WTC11 (cell line): ENCODE measurements around the gene TSPAN32. TPM values are rescaled to one million over a fixed set of nuclear protein-coding genes. Genes with fewer than 3 reads are reported as not detected.

Experiments
- ATAC-seq: fragments of 200-7000 bp; cut with Tn5 transposase; 2 replicates; pipeline ENCODE4 v1.10.0; 2021; ENCODE audit warnings: mild to moderate bottlenecking, moderate library complexity
- CTCF ChIA-PET: fragments of 300-600 bp; sonication (Branson Sonifier 250); formaldehyde crosslinking; loops from one replicate; lab custom pipeline; 2021; ENCODE audit warnings: antibody characterized with exemption; lab: Charles Lee
- POLR2A ChIA-PET: fragments of 350-600 bp; sonication (Branson Sonifier 250); formaldehyde crosslinking; loops from one replicate; lab custom pipeline; 2021; ENCODE audit warnings: antibody characterized with exemption; lab: Charles Lee
- DNase-seq: peaks from one replicate; pipeline ENCODE4 v3.0.0; 2021; ENCODE audit warnings: low spot score
- H3K27ac Mint-ChIP-seq: 2 replicates; pipeline ENCODE4 v1.8.0; 2021; ENCODE audit warnings: mixed read lengths
- H3K27me3 Mint-ChIP-seq: 2 replicates; pipeline ENCODE4 v1.8.0; 2021; ENCODE audit warnings: low read depth, mild to moderate bottlenecking, moderate library complexity, mixed read lengths
- H3K36me3 Mint-ChIP-seq: 2 replicates; pipeline ENCODE4 v1.8.0; 2021; ENCODE audit warnings: mixed read lengths
- H3K4me1 Mint-ChIP-seq: 2 replicates; pipeline ENCODE4 v1.8.0; 2022; ENCODE audit warnings: mixed read lengths
- H3K4me3 Mint-ChIP-seq: 2 replicates; pipeline ENCODE4 v1.8.0; 2021; ENCODE audit warnings: mild to moderate bottlenecking, moderate library complexity, mixed read lengths
- H3K9me3 Mint-ChIP-seq: 2 replicates; pipeline ENCODE4 v1.8.0; 2021; ENCODE audit warnings: mixed read lengths
- AR ChIP-seq: fragments of 250-450 bp; sonication (Bioruptor Pico); IDR thresholded peaks from 2 replicates; pipeline ENCODE4 v1.9.0; 2021; ENCODE audit warnings: mild to moderate bottlenecking
- EMX1 ChIP-seq: fragments of 250-450 bp; sonication (Bioruptor Pico); IDR thresholded peaks from 2 replicates; pipeline ENCODE4 v1.8.0; 2021; ENCODE audit warnings: mild to moderate bottlenecking
- ESRRA ChIP-seq: sonication (generic); formaldehyde crosslinking; IDR thresholded peaks from 2 replicates; pipeline ENCODE4 v1.8.1; 2022; ENCODE audit warnings: mild to moderate bottlenecking, missing genetic modification reagents, borderline replicate concordance
- FOXK1 ChIP-seq: sonication (generic); formaldehyde crosslinking; IDR thresholded peaks from 2 replicates; pipeline ENCODE4 v1.8.0; 2022; ENCODE audit warnings: mild to moderate bottlenecking, moderate library complexity, missing genetic modification reagents
- GABPB1 ChIP-seq: sonication (generic); formaldehyde crosslinking; IDR thresholded peaks from 2 replicates; pipeline ENCODE4 v1.8.1; 2023; ENCODE audit warnings: mild to moderate bottlenecking, missing genetic modification reagents
- IRF2 ChIP-seq: sonication (generic); formaldehyde crosslinking; IDR thresholded peaks from 2 replicates; pipeline ENCODE4 v1.8.0; 2022; ENCODE audit warnings: low read depth, missing genetic modification reagents, borderline replicate concordance
- NFATC4 ChIP-seq: fragments of 250-450 bp; sonication (Bioruptor Pico); IDR thresholded peaks from 2 replicates; pipeline ENCODE4 v1.9.0; 2021; ENCODE audit warnings: mild to moderate bottlenecking
- PRRX2 ChIP-seq: fragments of 250-450 bp; sonication (Bioruptor Pico); IDR thresholded peaks from 2 replicates; pipeline ENCODE4 v1.8.0; 2021; ENCODE audit warnings: mild to moderate bottlenecking
- SP1 ChIP-seq: sonication (generic); formaldehyde crosslinking; conservative IDR thresholded peaks from 2 replicates; pipeline ENCODE4 v1.8.1; 2022; ENCODE audit warnings: missing genetic modification reagents
- TEAD1 ChIP-seq: sonication (generic); formaldehyde crosslinking; IDR thresholded peaks from 2 replicates; pipeline ENCODE4 v1.8.0; 2022; ENCODE audit warnings: mild to moderate bottlenecking, missing genetic modification reagents
- TEAD4 ChIP-seq: sonication (generic); formaldehyde crosslinking; IDR thresholded peaks from 2 replicates; pipeline ENCODE4 v1.8.0; 2022; ENCODE audit warnings: mild to moderate bottlenecking, missing genetic modification reagents
- TP53 ChIP-seq: sonication (generic); formaldehyde crosslinking; IDR thresholded peaks from 2 replicates; pipeline ENCODE4 v1.8.1; 2023; ENCODE audit warnings: mild to moderate bottlenecking, missing genetic modification reagents
- ZBTB43 ChIP-seq: sonication (generic); formaldehyde crosslinking; IDR thresholded peaks from 2 replicates; pipeline ENCODE4 v1.8.1; 2023; ENCODE audit warnings: mild to moderate bottlenecking, missing genetic modification reagents
- ZNF121 ChIP-seq: sonication (generic); formaldehyde crosslinking; IDR thresholded peaks from 2 replicates; pipeline ENCODE4 v1.8.0; 2023; ENCODE audit warnings: missing genetic modification reagents
- ZNF138 ChIP-seq: sonication (generic); formaldehyde crosslinking; conservative IDR thresholded peaks from 2 replicates; pipeline ENCODE4 v1.8.1; 2022; ENCODE audit warnings: mild to moderate bottlenecking, moderate library complexity, missing genetic modification reagents
- ZNF263 ChIP-seq: sonication (generic); formaldehyde crosslinking; IDR thresholded peaks from 2 replicates; pipeline ENCODE4 v1.8.1; 2022; ENCODE audit warnings: low read depth, mild to moderate bottlenecking, moderate library complexity, missing genetic modification reagents
- total RNA-seq: library from RNA; stranded (reverse); gene quantifications from 3 replicates; pipeline ENCODE4 v1.2.3, GENCODE V29; 2021
- TF ChIP-seq, protein P1 (sequence below): sonication (generic); formaldehyde crosslinking; IDR thresholded peaks from 2 replicates; pipeline ENCODE4 v1.8.1; 2022; ENCODE audit warnings: mild to moderate bottlenecking, moderate library complexity, missing genetic modification reagents
- TF ChIP-seq, protein P2 (sequence below): sonication (generic); formaldehyde crosslinking; IDR thresholded peaks from 2 replicates; pipeline ENCODE4 v1.8.0; 2022; ENCODE audit warnings: mild to moderate bottlenecking, missing genetic modification reagents
- TF ChIP-seq, protein P3 (sequence below): sonication (generic); formaldehyde crosslinking; IDR thresholded peaks from 2 replicates; pipeline ENCODE4 v1.8.1; 2022; ENCODE audit warnings: mild to moderate bottlenecking, missing genetic modification reagents, moderate library complexity, borderline replicate concordance

Gene TSPAN32
- total RNA-seq, 1 experiment from 2014 or later: not detected

DNA sequence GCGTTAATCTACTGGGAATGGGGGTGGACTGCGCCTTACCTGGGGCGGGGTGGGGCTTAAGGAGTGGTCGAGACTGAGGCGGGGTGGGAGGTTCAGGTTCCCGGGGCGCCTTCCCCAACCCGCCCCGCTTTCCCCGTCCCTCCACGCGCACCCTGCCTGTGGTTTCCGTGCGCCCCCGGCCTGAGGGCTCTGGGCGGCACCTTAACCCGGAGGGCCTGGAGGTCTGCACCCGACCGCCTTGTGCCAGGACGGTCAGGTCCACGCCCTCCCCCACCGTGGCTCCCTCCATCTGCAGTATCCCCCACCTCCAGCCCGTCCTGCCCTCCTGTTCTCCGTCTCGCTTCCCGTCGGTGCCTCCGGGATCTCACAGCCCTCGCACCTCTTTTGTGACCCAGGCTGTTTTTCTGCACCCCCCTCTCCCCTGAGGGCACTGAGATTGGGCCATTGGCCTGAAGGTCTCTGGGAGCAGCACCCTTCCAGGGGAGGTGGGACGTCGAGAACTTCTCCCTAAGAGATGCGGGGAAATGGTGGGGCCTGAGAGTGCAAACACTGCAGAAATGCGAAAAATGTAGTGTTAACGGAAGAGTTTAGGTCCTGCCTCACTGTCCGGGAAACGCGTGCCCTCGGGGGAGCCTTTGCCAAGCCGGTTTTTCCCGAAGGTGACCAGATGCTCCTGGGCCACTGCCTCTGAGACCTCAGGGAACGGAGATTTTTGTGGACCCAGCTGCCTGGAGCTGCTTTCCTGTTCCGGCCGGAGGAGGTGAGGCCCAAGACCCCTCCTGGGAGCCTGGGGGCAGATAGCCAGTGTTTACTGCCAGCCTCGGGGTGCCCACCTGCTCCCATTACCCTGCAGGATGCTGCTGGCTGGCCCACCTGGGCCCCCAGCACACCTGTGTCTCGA, 30.2 kb upstream of the TSPAN32 start:
- no peak for TF ChIP-seq EMX1 (CRISPR knock-in tag)
- TF ChIP-seq, protein P1, sequence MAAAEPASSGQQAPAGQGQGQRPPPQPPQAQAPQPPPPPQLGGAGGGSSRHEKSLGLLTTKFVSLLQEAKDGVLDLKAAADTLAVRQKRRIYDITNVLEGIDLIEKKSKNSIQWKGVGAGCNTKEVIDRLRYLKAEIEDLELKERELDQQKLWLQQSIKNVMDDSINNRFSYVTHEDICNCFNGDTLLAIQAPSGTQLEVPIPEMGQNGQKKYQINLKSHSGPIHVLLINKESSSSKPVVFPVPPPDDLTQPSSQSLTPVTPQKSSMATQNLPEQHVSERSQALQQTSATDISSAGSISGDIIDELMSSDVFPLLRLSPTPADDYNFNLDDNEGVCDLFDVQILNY (CRISPR knock-in tag): no peak
- no peak for TF ChIP-seq ZNF263 (CRISPR knock-in tag)
- no peak for TF ChIP-seq SP1 (CRISPR knock-in tag)
- TF ChIP-seq ZNF121 (CRISPR knock-in tag): no peak
- TF ChIP-seq GABPB1 (CRISPR knock-in tag): no peak
- TF ChIP-seq ESRRA (CRISPR knock-in tag): no peak
- TF ChIP-seq TEAD1 (CRISPR knock-in tag): no peak
- TF ChIP-seq TP53: no peak
- no peak for TF ChIP-seq ZBTB43 (CRISPR knock-in tag)
- TF ChIP-seq, protein P2, sequence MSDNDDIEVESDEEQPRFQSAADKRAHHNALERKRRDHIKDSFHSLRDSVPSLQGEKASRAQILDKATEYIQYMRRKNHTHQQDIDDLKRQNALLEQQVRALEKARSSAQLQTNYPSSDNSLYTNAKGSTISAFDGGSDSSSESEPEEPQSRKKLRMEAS (CRISPR knock-in tag): no peak
- no peak for TF ChIP-seq ZNF138 (CRISPR knock-in tag)
- TF ChIP-seq, protein P3, sequence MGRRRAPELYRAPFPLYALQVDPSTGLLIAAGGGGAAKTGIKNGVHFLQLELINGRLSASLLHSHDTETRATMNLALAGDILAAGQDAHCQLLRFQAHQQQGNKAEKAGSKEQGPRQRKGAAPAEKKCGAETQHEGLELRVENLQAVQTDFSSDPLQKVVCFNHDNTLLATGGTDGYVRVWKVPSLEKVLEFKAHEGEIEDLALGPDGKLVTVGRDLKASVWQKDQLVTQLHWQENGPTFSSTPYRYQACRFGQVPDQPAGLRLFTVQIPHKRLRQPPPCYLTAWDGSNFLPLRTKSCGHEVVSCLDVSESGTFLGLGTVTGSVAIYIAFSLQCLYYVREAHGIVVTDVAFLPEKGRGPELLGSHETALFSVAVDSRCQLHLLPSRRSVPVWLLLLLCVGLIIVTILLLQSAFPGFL (CRISPR knock-in tag): no peak
- no peak for TF ChIP-seq AR
- no peak for TF ChIP-seq TEAD4
- TF ChIP-seq FOXK1 (CRISPR knock-in tag): no peak
- TF ChIP-seq PRRX2 (CRISPR knock-in tag): no peak
- no peak for TF ChIP-seq IRF2 (CRISPR knock-in tag)
- no peak for TF ChIP-seq NFATC4 (CRISPR knock-in tag)
- TF ChIP-seq, all 79 proteins: peak for 0
- POLR2A ChIA-PET: no interaction called here
- no peak for ATAC-seq
- CTCF ChIA-PET: interaction anchor here (0.6 kb wide), 1 partner anchor 129 kb away, joined by 5 read pairs; the partner anchor contains the start of gene TSSC4
- H3K4me1 Mint-ChIP-seq: peaks cover 11% of the 10 kb centered on the region
- no peaks in the 10 kb centered on the region for H3K36me3 Mint-ChIP-seq
- DNase-seq: no peak
- H3K9me3 Mint-ChIP-seq: no peaks in the 10 kb centered on the region
- H3K27me3 Mint-ChIP-seq: peaks cover 74% of the 10 kb centered on the region
- H3K4me3 Mint-ChIP-seq: peak overlapping the region; percentile 50
- no peak overlapping the region for H3K27ac Mint-ChIP-seq
